Panc1 (cell line): Measurements from ENCODE around the gene CCM2L. TPM values are rescaled to one million over a fixed set of nuclear protein-coding genes. Genes with fewer than 3 reads are reported as not detected.

Experiments used
- ATAC-seq: fragments of 200-7000 bp; cut with Tn5 transposase; 2 replicates; pipeline ENCODE4 v1.9.1; 2020; ENCODE audit warnings: mild to moderate bottlenecking, moderate library complexity
- BruUV-seq: library from RNA; stranded (reverse); fragments of 400-500 nt; replicated peaks from 2 replicates; lab custom pipeline; 2021; lab: Mats Ljungman, UMichigan
- CTCF ChIA-PET: fragments of 300-600 bp; sonication (Branson Sonifier 250); formaldehyde crosslinking; loops from one replicate; lab custom pipeline; 2022; ENCODE audit warnings: antibody characterized with exemption; lab: Charles Lee
- POLR2A ChIA-PET: fragments of 300-600 bp; sonication (Branson Sonifier 250); formaldehyde crosslinking; loops from one replicate; lab custom pipeline; 2022; ENCODE audit warnings: antibody characterized with exemption; lab: Charles Lee
- DNase-seq: peaks from one replicate; pipeline ENCODE4 v3.0.0-alpha.2; 2010; ENCODE audit warnings: low read depth, low spot score
- H3K27ac ChIP-seq: 2 replicates; pipeline ENCODE4 v1.5.1; 2011; ENCODE audit warnings: mild to moderate bottlenecking, low read length, inconsistent platforms
- H3K27me3 ChIP-seq: fragments of 200-500 bp; sonication (Bioruptor generic); 2 replicates; pipeline ENCODE4 v1.6.0; 2014; ENCODE audit warnings: low read length, inconsistent platforms; ENCODE audit not compliant: control insufficient read depth, insufficient read depth
- H3K36me3 ChIP-seq: fragments of 200-500 bp; sonication (Bioruptor generic); 2 replicates; pipeline ENCODE4 v1.5.1; 2014; ENCODE audit warnings: inconsistent platforms, mild to moderate bottlenecking, low read length, moderate library complexity; ENCODE audit not compliant: control insufficient read depth, insufficient read depth
- H3K4me1 ChIP-seq: 2 replicates; pipeline ENCODE4 v1.5.1; 2011; ENCODE audit warnings: inconsistent platforms, mild to moderate bottlenecking, low read length, moderate library complexity; ENCODE audit not compliant: control insufficient read depth, insufficient read depth
- H3K4me3 ChIP-seq, 2 experiments: 2 replicates each; pipeline ENCODE4 v1.5.1; 2011 to 2012; ENCODE audit warnings: low read depth in 2 of 2, low read length in 2 of 2, mild to moderate bottlenecking in 2 of 2, inconsistent platforms in 1 of 2, moderate library complexity in 1 of 2
- H3K9me3 ChIP-seq: fragments of 200-500 bp; sonication (Bioruptor generic); 2 replicates; pipeline ENCODE4 v1.5.1; 2014; ENCODE audit warnings: low read depth, mild to moderate bottlenecking, inconsistent platforms, low read length, moderate library complexity; ENCODE audit not compliant: control insufficient read depth, insufficient read depth
- POLR2AphosphoS5 ChIP-seq: IDR thresholded peaks from 2 replicates; pipeline ENCODE4 v1.6.1; 2012; ENCODE audit warnings: mild to moderate bottlenecking, low read depth, low read length, moderate library complexity
- SIN3A ChIP-seq: IDR thresholded peaks from 2 replicates; pipeline ENCODE4 v1.6.1; 2012; ENCODE audit warnings: low read depth, mild to moderate bottlenecking, low read length, moderate library complexity, borderline replicate concordance; ENCODE audit not compliant: insufficient read depth
- TCF7L2 ChIP-seq: IDR thresholded peaks from 2 replicates; pipeline ENCODE4 v1.6.1; 2011; ENCODE audit warnings: mild to moderate bottlenecking, low read depth, low read length, inconsistent platforms
- in situ Hi-C: cut with HindIII; loops from 2 replicates; pipeline ENCODE4 v1.10.0; 2016; ENCODE audit warnings: low sequenced_read_pairs, low pct_unique_long_range_greater_than_20kb
- intact Hi-C: fragments of 100-400 bp; cut with micrococcal nuclease; formaldehyde crosslinking; loops from one replicate; pipeline ENCODE4 v1.10.0; 2022; ENCODE audit not compliant: unreplicated experiment
- total RNA-seq: library from RNA; stranded (reverse); gene quantifications from one replicate; pipeline ENCODE4 v1.2.1, GENCODE V29; 2021; ENCODE audit not compliant: unreplicated experiment
- TF ChIP-seq, protein P1 (sequence below): fragments of 450-650 bp; IDR thresholded peaks from 2 replicates; pipeline ENCODE4 v1.5.1; 2017; ENCODE audit warnings: mild to moderate bottlenecking
- TF ChIP-seq, protein P2 (sequence below), 2 experiments: IDR thresholded peaks; 2 replicates each; pipeline ENCODE4 v1.6.1; 2011 to 2012; ENCODE audit warnings: low read depth in 2 of 2, control low read depth in 1 of 2, low read length in 1 of 2, mild to moderate bottlenecking in 1 of 2, moderate library complexity in 1 of 2; ENCODE audit not compliant: insufficient read depth in 1 of 2

The CCM2L gene
- total RNA-seq, 1 experiment from 2014 or later, result 45.4 TPM

- no peak overlapping the region for H3K4me3 ChIP-seq
- no peaks in the 10 kb centered on the region for H3K36me3 ChIP-seq
- intact Hi-C loops (no loop called here), in situ Hi-C loops (no loop called here)
- no TSS peak for BruUV-seq
- DNase-seq, result no peak
- H3K4me1 ChIP-seq, result peaks cover 33% of the 10 kb centered on the region
- H3K27ac ChIP-seq, result peak overlapping the region; percentile 62
- TF ChIP-seq POLR2AphosphoS5 (no peak), SIN3A (no peak), TCF7L2 (no peak)
- TF ChIP-seq, protein P1, sequence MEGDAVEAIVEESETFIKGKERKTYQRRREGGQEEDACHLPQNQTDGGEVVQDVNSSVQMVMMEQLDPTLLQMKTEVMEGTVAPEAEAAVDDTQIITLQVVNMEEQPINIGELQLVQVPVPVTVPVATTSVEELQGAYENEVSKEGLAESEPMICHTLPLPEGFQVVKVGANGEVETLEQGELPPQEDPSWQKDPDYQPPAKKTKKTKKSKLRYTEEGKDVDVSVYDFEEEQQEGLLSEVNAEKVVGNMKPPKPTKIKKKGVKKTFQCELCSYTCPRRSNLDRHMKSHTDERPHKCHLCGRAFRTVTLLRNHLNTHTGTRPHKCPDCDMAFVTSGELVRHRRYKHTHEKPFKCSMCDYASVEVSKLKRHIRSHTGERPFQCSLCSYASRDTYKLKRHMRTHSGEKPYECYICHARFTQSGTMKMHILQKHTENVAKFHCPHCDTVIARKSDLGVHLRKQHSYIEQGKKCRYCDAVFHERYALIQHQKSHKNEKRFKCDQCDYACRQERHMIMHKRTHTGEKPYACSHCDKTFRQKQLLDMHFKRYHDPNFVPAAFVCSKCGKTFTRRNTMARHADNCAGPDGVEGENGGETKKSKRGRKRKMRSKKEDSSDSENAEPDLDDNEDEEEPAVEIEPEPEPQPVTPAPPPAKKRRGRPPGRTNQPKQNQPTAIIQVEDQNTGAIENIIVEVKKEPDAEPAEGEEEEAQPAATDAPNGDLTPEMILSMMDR, result no peak
- TF ChIP-seq, protein P2, sequence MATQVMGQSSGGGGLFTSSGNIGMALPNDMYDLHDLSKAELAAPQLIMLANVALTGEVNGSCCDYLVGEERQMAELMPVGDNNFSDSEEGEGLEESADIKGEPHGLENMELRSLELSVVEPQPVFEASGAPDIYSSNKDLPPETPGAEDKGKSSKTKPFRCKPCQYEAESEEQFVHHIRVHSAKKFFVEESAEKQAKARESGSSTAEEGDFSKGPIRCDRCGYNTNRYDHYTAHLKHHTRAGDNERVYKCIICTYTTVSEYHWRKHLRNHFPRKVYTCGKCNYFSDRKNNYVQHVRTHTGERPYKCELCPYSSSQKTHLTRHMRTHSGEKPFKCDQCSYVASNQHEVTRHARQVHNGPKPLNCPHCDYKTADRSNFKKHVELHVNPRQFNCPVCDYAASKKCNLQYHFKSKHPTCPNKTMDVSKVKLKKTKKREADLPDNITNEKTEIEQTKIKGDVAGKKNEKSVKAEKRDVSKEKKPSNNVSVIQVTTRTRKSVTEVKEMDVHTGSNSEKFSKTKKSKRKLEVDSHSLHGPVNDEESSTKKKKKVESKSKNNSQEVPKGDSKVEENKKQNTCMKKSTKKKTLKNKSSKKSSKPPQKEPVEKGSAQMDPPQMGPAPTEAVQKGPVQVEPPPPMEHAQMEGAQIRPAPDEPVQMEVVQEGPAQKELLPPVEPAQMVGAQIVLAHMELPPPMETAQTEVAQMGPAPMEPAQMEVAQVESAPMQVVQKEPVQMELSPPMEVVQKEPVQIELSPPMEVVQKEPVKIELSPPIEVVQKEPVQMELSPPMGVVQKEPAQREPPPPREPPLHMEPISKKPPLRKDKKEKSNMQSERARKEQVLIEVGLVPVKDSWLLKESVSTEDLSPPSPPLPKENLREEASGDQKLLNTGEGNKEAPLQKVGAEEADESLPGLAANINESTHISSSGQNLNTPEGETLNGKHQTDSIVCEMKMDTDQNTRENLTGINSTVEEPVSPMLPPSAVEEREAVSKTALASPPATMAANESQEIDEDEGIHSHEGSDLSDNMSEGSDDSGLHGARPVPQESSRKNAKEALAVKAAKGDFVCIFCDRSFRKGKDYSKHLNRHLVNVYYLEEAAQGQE (IDR thresholded peaks at IDR 0.05; ENCODE audit: insufficient read depth in 1 of 2, low read depth in 2 of 2, low read length in 1 of 2), result no peak
- ATAC-seq, result peak; percentile 51
- ChIA-PET CTCF (interaction anchor here (0.8 kb wide), 1 partner anchor 162 kb away, joined by 3 read pairs; no protein-coding TSS in a partner anchor), POLR2A (interaction anchor here (0.6 to 1.3 kb wide), 4 partner anchors 17 to 262 kb away, joined by 3 to 6 read pairs (median 3); no protein-coding TSS in a partner anchor)
- H3K27me3 ChIP-seq, result no peaks in the 10 kb centered on the region
- no peaks in the 10 kb centered on the region for H3K9me3 ChIP-seq
Measured at GRCh38 chr20:31984981-31985471, 25.2 kb upstream of the CCM2L start.

GRCh38 chr20:31987744-31988143 is 22.5 kb upstream of the CCM2L start:
- Histone ChIP-seq H3K27ac (peak overlapping the region; percentile 74), H3K36me3 (no peaks in the 10 kb centered on the region), H3K9me3 (no peaks in the 10 kb centered on the region), H3K4me1 (peaks cover 36% of the 10 kb centered on the region), H3K27me3 (no peaks in the 10 kb centered on the region), H3K4me3 (no peak overlapping the region)
- CTCF ChIA-PET, result interaction anchor here (0.6 kb wide), 2 partner anchors 30 to 50 kb away, joined by 3 to 5 read pairs; no protein-coding TSS in a partner anchor
- intact Hi-C loops, result no loop called here
- POLR2A ChIA-PET, result no interaction called here
- ATAC-seq (peak; percentile 58), DNase-seq (peak; percentile 59)
- no TSS peak for BruUV-seq
- in situ Hi-C loops, result no loop called here
- TF ChIP-seq TCF7L2, result no peak
- TF ChIP-seq, protein P2 (IDR thresholded peaks at IDR 0.05; ENCODE audit: insufficient read depth in 1 of 2, low read depth in 2 of 2, low read length in 1 of 2), result no peak
- TF ChIP-seq, protein P1, result no peak
- no peak for TF ChIP-seq SIN3A
- no peak for TF ChIP-seq POLR2AphosphoS5
